NCI-H1105 treated with DMSO at 0.1 percent for 48 hours (cell line): ENCODE results near the gene TM6SF1.
"Not testable (repeated sequence)": the region's sequence is repeated elsewhere in the genome, so short reads cannot be mapped to it uniquely, and the experiment has no call there.

Experiments
- DNase-seq: peaks from one replicate; lab custom pipeline; 2025; lab: John Stamatoyannopoulos, UW

TM6SF1 gene

GRCh38 chr15:83115831-83116565 lies 8.6 kb downstream of the TM6SF1 start:
- DNase-seq: no peak

- DNase-seq: no peak
Measured at GRCh38 chr15:83118291-83118827, 10.9 kb downstream of the TM6SF1 start.

- no peak for DNase-seq
Measured at GRCh38 chr15:83118968-83119367, 11.5 kb downstream of the TM6SF1 start.

GRCh38 chr15:83119968-83120581 lies 12.6 kb downstream of the TM6SF1 start:
- DNase-seq: no peak

GRCh38 chr15:83123529-83123928 lies 16.1 kb downstream of the TM6SF1 start:
- DNase-seq: no peak

GRCh38 chr15:83127547-83128150 lies 20.2 kb downstream of the TM6SF1 start:
- no peak for DNase-seq

GRCh38 chr15:83129791-83130190 lies 22.3 kb downstream of the TM6SF1 start:
- no peak for DNase-seq

GRCh38 chr15:83132861-83133523 lies 25.5 kb downstream of the TM6SF1 start:
- no peak for DNase-seq

GRCh38 chr15:83142151-83142550 lies 34.7 kb downstream of the TM6SF1 start:
- DNase-seq: not testable (repeated sequence)

- DNase-seq: no peak
Measured at GRCh38 chr15:83144771-83145170, 37.3 kb downstream of the TM6SF1 start.

GRCh38 chr15:83153288-83153687 lies 45.8 kb downstream of the TM6SF1 start:
- DNase-seq: no peak

GRCh38 chr15:83155942-83156341 lies 48.5 kb downstream of the TM6SF1 start:
- DNase-seq: no peak

- no peak for DNase-seq
Measured at GRCh38 chr15:83158393-83158792, 50.9 kb downstream of the TM6SF1 start.

GRCh38 chr15:83160741-83161140 lies 53.3 kb downstream of the TM6SF1 start:
- no peak for DNase-seq

- DNase-seq: no peak
Measured at GRCh38 chr15:83163032-83163431, 55.6 kb downstream of the TM6SF1 start.

GRCh38 chr15:83164111-83164770 lies 56.8 kb downstream of the TM6SF1 start:
- no peak for DNase-seq

GRCh38 chr15:83164771-83165404 lies 57.4 kb downstream of the TM6SF1 start:
- DNase-seq: no peak

GRCh38 chr15:83166218-83166617 lies 58.8 kb downstream of the TM6SF1 start:
- no peak for DNase-seq

GRCh38 chr15:83166830-83167229 lies 59.4 kb downstream of the TM6SF1 start:
- DNase-seq: no peak

- DNase-seq: not testable (repeated sequence)
Measured at GRCh38 chr15:83169576-83169975, 62.1 kb downstream of the TM6SF1 start.

- no peak for DNase-seq
Measured at GRCh38 chr15:83170474-83171165, 63.2 kb downstream of the TM6SF1 start.
